Right kidney (tissue), 1 donor: ENCODE results near the gene C13orf42.

Experiments used
- DNase-seq: peaks from one replicate; pipeline ENCODE4 v3.0.0-alpha.2; 2016

Gene C13orf42

DNA sequence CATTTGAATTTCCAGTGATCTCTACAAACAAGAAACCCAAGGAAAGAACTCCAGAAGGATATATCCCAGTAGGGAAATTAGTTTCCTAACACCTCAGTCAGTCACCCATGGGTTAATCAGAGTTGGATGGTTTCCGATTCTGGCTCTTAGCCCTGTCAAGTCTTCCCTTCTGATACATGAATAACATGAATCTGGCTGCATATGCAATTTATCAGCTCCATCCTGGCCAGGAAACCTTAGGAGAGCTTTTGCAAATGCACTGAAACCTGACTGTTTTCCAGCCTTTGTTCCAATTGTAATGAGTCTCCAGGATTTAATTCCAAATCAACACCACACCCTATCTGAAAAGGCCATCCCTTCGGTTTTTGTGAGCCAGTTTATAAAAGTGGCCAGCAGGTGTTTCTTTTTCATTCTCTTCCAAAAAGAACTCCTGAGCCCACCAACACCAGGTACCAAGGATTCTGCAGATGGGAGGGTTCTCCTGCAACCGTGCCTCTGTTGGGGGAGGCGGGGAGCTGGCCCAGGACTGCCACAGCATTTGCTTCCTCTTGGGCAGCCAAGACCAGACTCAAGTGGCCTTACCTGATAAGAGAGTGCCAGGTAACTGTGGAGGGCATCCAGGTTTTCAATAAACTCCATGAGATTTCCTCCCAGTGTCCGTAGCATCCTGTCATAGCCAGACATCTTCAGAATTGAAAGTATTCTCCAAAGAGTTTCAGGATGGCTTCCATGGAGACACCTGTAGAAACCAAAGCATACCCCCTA lies 77.5 kb downstream of the C13orf42 start:
- no peak for DNase-seq

DNA sequence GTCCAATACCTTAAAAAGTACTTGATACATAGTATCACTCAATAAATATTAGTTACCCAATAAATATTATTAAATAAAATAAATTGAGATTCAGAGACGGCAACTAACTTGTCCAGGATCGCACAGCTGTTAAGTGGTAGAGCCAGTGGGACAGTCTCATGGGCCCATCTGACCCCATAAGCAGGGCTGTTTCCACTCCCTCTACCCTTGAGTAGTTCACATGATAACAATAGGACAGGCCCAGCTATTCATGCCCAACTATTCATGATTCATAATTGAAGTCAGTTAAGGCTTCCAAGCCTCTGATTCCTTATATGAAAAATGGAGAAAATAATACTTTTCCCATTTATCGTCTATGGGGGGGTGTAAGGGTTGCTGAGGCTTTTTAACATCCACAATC lies 78.2 kb downstream of the C13orf42 start:
- DNase-seq = no peak
